GM12864 (cell line): Measurements from ENCODE around the gene WTAP.
"Not testable (repeated sequence)": the region's sequence is repeated elsewhere in the genome, so short reads cannot be mapped to it uniquely, and the experiment has no call there.

Experiments used
- DNase-seq: peaks from one replicate; pipeline ENCODE4 v3.0.0-alpha.2; 2011; ENCODE audit warnings: low read depth
- H3K4me3 ChIP-seq: 2 replicates; pipeline ENCODE4 v1.5.1; 2011; ENCODE audit warnings: mild to moderate bottlenecking, low read depth, low read length, control low read depth
- TF ChIP-seq, protein P1 (sequence below): IDR thresholded peaks from 2 replicates; pipeline ENCODE4 v1.5.1; 2011; ENCODE audit warnings: low read depth, mild to moderate bottlenecking, moderate library complexity, low read length, control low read depth, inconsistent platforms; ENCODE audit errors: missing control alignments

WTAP gene

DNA sequence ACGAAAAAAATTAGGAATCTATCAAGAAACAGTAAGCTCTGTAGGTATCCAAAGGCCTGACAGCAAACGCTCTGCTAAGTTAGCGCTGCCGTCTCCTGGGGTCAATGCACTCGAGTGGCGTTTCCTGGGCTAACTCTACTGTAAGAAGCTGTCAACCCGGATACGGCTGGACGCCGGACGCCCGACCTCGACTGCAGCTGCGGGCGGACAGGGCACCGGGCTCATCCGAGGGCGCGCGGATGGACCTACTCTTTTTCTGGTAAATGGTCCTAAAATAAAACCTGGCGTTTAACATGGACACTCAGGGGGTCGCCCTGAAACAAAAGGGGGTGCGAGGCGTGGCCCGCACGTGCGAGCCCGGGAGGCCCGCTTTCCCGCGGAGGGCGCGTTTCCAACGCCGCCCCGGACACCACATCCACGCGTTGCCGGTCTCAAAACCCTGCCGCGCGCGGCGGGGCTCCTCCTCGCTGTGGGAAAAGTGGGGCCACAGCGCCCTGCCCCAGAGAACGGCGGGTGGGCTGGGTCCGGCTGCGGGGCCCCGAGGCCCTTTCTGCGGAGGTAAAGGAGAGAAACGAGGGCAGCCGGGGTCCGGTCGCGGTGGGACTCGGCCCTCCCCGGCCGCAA is 61.6 kb downstream of the WTAP start:
- TF ChIP-seq, protein P1, sequence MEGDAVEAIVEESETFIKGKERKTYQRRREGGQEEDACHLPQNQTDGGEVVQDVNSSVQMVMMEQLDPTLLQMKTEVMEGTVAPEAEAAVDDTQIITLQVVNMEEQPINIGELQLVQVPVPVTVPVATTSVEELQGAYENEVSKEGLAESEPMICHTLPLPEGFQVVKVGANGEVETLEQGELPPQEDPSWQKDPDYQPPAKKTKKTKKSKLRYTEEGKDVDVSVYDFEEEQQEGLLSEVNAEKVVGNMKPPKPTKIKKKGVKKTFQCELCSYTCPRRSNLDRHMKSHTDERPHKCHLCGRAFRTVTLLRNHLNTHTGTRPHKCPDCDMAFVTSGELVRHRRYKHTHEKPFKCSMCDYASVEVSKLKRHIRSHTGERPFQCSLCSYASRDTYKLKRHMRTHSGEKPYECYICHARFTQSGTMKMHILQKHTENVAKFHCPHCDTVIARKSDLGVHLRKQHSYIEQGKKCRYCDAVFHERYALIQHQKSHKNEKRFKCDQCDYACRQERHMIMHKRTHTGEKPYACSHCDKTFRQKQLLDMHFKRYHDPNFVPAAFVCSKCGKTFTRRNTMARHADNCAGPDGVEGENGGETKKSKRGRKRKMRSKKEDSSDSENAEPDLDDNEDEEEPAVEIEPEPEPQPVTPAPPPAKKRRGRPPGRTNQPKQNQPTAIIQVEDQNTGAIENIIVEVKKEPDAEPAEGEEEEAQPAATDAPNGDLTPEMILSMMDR = no peak
- no peak for DNase-seq
- H3K4me3 ChIP-seq = peak overlapping the region; percentile 72

DNA sequence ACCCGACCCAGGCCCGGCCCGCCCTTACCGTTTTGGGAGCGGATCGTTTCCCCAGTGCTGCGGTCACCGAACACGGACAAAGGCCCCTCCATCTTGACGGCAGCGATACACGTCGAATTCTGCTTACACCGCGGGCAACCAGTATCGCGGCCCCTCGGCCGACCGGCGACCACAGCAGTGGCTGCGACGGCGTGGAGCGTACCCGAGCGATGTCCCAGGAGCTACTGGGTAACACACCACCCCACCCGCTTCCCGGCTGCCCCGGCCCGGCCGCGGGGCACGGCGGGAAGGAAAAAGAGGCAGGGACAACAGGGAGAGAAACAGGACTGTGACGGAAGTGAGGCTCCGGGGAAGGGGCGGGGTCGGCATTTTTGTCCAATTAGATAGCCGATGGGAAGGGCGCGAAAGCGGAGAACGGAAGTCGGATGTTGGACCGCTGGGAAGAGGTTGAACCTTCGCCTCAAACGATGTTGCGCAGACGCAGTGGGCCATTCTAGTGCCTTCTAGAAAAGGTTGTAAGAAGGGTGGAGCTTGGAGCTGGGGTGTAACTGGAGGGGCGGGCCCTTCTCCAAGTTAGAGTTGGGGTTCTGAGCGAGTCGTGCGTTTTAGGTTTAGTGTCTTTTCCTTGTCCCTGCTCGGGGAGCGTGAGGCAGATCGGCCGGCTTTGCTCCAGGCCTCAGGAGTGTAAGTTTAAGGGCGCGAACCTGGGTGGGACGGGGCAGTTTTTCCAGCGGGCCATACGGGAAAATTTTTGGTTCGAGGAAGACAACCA is 62.3 kb downstream of the WTAP start, which contains the start of gene TCP1:
TCP1 (minus strand) TSS at position 226 of the 772 bp plus-strand sequence; CDS start at position 92, 134 bp downstream.
- TF ChIP-seq, protein P1 = no peak
- peak within 1 kb of the TSS; percentile 72 for H3K4me3 ChIP-seq
- DNase-seq = peak; percentile 100

DNA sequence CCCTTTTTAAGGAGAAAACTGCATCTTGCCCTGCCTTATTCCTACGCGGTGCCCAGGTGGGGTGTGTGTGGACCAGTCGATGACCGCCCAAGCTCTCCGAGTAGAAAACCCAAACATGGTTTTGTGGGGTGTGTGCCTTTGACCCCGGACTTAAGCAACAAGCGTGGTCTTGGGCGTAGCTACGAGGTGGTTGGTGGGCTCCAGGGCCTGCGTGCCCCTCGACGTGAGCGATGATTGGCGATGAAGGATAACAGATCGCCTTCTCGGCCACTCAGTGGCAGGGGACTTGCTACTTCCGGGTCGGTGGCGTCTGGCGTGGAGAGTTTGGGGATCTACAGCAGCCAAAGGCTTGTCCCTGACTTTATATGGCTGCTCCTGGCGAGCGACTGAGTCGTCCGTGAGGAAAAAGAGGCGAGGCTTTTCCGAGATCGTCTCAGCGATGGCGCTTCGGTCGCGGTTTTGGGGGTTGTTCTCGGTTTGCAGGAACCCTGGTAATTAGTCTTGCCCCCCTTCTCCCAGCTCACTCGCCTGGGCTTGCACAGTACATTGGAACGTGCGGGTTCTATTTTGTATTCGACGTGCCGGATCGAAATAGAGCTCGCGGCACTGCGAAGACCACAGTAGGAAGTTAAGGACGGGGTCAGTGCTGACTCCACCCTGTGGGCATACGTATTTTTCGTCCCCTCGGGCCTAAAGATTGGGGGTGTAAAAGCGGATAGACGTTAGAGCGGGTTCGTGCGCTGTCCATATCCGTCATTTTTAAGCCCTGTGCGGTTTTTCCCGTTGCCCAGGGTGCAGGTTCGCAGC is 63.0 kb downstream of the WTAP start, which contains the start of gene MRPL18:
MRPL18 (plus strand) TSS at position 319 of the 807 bp plus-strand sequence; CDS start at position 440, 121 bp downstream.
- TF ChIP-seq, protein P1 = no peak
- DNase-seq = peak; percentile 97
- peak within 1 kb of the TSS; percentile 72 for H3K4me3 ChIP-seq

DNA sequence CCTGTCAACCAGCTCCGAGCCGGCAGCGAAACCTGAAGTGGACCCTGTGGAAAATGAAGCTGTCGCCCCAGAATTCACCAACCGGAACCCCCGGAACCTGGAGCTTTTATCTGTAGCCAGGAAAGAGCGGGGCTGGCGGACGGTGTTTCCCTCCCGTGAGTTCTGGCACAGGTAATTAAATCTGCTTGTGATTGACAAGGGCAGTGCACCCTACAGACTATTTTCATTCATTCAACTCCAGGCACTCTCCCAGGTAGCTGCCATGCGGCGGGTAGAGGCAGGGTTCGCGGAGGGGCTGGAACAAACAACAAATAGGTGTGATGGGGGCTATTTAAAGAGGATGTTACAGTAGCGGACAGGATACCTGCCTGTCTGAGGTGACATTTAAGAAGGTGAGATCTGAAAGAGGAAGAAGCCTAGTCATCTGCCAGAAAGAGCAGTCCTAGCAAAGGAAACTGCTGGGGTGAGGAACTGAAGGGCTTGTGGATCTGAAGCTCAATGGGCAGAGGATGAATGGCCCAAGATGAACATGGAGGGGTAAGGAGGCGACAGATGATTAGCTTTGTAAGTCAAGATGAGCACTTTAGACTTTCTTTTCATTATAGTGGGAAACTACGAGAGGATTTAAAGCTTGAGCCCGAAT is 63.8 kb downstream of the WTAP start:
- TF ChIP-seq, protein P1 = no peak
- DNase-seq = no peak
- H3K4me3 ChIP-seq = peak overlapping the region; percentile 55

DNA sequence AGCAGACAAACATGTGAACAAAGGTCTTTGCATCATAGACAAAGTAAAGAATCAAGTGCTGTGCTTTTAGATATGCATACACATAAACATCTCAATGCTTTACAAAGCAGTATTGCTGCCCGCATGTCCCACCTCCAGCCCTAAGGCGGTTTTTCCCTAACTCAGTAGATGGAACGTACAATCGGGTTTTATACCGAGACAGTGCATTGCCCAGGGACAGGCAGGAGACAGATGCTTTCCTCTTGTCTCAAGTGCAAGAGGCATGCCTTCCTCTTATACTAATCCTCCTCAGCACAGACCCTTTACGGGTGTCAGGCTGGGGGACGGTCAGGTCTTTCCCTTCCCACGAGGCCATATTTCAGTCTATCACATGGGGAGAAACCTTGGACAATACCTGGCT is 67.7 kb downstream of the WTAP start:
- not testable (repeated sequence) for H3K4me3 ChIP-seq, DNase-seq

DNA sequence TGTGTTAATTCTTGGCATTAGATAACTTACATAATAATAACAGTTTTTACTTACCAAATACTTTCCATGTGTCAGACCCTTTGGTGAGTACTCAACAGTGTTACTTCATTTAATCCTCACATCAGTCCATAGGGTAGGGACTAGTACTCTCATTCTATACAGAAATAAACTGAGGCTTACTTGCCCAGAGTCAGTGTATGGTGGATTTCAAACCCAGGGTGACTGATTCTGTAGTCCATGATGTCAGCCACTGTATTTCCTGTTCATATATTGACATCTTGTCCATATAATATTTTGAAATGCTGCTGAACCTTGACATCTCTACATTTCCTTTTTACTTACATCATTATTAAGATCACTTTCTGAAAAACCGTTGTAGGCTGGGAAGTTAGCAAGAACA is 70.2 kb downstream of the WTAP start:
- TF ChIP-seq, protein P1 = no peak
- no peak overlapping the region for H3K4me3 ChIP-seq
- no peak for DNase-seq
